Vagina (tissue), 2 donors: Measurements from ENCODE around the gene NUP153. TPM values are rescaled to one million over a fixed set of nuclear protein-coding genes. Genes with fewer than 3 reads are reported as not detected.

Experiments
- DNase-seq, 2 donors: peaks; one replicate each; pipeline ENCODE4 v3.0.0-alpha.2; 2017; ENCODE audit errors: extremely low spot score in 2 of 2
- H3K27ac ChIP-seq: fragments of 200-600 bp; sonication (generic); one replicate; pipeline ENCODE4 v1.5.1; 2019
- H3K27me3 ChIP-seq: fragments of 200-600 bp; sonication (generic); one replicate; pipeline ENCODE4 v1.5.1; 2019
- H3K36me3 ChIP-seq, 2 donors: fragments of 200-600 bp; sonication (generic); one replicate each; pipeline ENCODE4 v1.5.1; 2017 to 2019
- H3K4me1 ChIP-seq: fragments of 200-600 bp; sonication (generic); one replicate; pipeline ENCODE4 v1.5.1; 2019
- H3K4me3 ChIP-seq, 2 donors: fragments of 200-600 bp; sonication (generic); 1 replicate in 1 of 2; 2 replicates in 1 of 2; pipeline ENCODE4 v1.5.1; 2016 to 2019
- H3K9me3 ChIP-seq: fragments of 200-600 bp; sonication (generic); one replicate; pipeline ENCODE4 v1.5.1; 2019
- POLR2A ChIP-seq, 2 donors: fragments of 450-650 bp; IDR thresholded peaks; one replicate each; pipeline ENCODE4 v1.6.1; 2017; ENCODE audit warnings: antibody characterized with exemption in 2 of 2, mild to moderate bottlenecking in 2 of 2, moderate library complexity in 2 of 2
- POLR2AphosphoS5 ChIP-seq, 2 donors: sonication (generic); formaldehyde crosslinking; IDR thresholded peaks; one replicate each; pipeline ENCODE4 v1.9.0; 2017; ENCODE audit warnings: antibody characterized with exemption in 2 of 2, mild to moderate bottlenecking in 2 of 2, low read depth in 1 of 2; ENCODE audit not compliant: insufficient read depth in 1 of 2
- intact Hi-C: fragments of 100-400 bp; cut with DNase I; formaldehyde crosslinking; loops from one replicate; pipeline ENCODE4 v1.15.1; 2023
- total RNA-seq: library from RNA; depleted of rRNA; stranded (reverse); fragments of >200 nt; gene quantifications from one replicate; pipeline ENCODE4 v1.2.3, GENCODE V29; 2016
- TF ChIP-seq, protein P1 (sequence below), 3 experiments: fragments of 450-650 bp in 2 of 3; fragments of 200-600 bp in 1 of 3; sonication (generic) in 1 of 3; IDR thresholded peaks; one replicate each; pipeline ENCODE4 v1.5.1; 2017 to 2019; ENCODE audit warnings: antibody characterized with exemption in 3 of 3, mild to moderate bottlenecking in 2 of 3, moderate library complexity in 2 of 3

NUP153 gene
- total RNA-seq, 1 donor from 2014 or later: 44.0 TPM

DNA sequence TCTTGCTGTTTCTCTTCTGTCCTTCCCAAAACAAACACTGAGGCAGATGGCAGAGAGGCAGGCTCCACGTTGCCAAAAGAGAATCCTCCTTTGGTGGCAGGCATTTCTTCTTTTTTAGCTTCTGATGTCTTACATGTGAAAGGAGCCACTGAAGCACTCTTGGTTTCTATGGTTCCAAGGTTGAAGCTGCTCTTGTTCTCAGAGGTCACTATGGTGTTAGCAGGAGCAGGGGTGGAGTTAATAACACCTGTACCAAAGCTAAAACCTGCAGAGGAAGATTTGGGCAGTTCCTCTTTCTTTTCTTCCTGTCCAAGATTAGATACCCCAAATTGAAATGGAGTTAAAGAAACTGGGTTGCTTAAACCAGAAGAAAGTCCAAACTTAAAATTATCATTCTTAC lies 77.9 kb downstream of the NUP153 start:
- no peaks in the 10 kb centered on the region for H3K4me1 ChIP-seq
- no peaks in the 10 kb centered on the region for H3K27me3 ChIP-seq
- no peak overlapping the region for H3K4me3 ChIP-seq
- DNase-seq: no peak
- H3K9me3 ChIP-seq: no peaks in the 10 kb centered on the region
- intact Hi-C loops: no loop called here
- TF ChIP-seq POLR2A (IDR thresholded peaks at IDR 0.05) (no peak), POLR2AphosphoS5 (IDR thresholded peaks at IDR 0.05; ENCODE audit: insufficient read depth in 1 of 2, low read depth in 1 of 2) (no peak)
- TF ChIP-seq, protein P1, sequence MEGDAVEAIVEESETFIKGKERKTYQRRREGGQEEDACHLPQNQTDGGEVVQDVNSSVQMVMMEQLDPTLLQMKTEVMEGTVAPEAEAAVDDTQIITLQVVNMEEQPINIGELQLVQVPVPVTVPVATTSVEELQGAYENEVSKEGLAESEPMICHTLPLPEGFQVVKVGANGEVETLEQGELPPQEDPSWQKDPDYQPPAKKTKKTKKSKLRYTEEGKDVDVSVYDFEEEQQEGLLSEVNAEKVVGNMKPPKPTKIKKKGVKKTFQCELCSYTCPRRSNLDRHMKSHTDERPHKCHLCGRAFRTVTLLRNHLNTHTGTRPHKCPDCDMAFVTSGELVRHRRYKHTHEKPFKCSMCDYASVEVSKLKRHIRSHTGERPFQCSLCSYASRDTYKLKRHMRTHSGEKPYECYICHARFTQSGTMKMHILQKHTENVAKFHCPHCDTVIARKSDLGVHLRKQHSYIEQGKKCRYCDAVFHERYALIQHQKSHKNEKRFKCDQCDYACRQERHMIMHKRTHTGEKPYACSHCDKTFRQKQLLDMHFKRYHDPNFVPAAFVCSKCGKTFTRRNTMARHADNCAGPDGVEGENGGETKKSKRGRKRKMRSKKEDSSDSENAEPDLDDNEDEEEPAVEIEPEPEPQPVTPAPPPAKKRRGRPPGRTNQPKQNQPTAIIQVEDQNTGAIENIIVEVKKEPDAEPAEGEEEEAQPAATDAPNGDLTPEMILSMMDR (IDR thresholded peaks at IDR 0.05): no peak
- H3K36me3 ChIP-seq: peaks cover 0 to 57% of the 10 kb centered on the region in 2 donors
- no peak overlapping the region for H3K27ac ChIP-seq

DNA sequence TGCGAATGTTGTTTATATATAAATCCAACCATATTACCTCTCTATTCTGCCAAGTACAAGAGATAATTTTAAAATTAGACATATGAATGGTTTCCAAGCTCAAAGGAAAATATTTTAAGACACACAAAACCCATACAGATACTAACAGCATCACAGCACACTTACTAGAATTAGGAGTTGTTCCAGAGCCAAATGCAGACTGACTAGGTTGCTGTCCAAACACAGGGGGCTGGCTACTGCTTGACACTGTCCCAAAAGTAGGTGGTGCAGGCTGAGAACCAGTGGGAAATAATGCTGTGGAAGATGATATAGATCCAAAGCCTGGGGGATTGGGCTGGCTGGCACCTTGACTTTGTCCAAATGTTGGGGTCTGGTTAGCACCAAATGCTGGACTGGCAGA lies 82.3 kb downstream of the NUP153 start:
- Histone ChIP-seq H3K9me3 (no peaks in the 10 kb centered on the region), H3K27ac (no peak overlapping the region), H3K27me3 (no peaks in the 10 kb centered on the region), H3K4me3 (no peak overlapping the region), H3K4me1 (no peaks in the 10 kb centered on the region), H3K36me3 (peaks cover 0 to 50% of the 10 kb centered on the region in 2 donors)
- no peak for DNase-seq
- intact Hi-C loops: no loop called here
- TF ChIP-seq POLR2A (IDR thresholded peaks at IDR 0.05) (no peak), POLR2AphosphoS5 (IDR thresholded peaks at IDR 0.05; ENCODE audit: insufficient read depth in 1 of 2, low read depth in 1 of 2) (no peak)
- TF ChIP-seq, protein P1 (IDR thresholded peaks at IDR 0.05): no peak

DNA sequence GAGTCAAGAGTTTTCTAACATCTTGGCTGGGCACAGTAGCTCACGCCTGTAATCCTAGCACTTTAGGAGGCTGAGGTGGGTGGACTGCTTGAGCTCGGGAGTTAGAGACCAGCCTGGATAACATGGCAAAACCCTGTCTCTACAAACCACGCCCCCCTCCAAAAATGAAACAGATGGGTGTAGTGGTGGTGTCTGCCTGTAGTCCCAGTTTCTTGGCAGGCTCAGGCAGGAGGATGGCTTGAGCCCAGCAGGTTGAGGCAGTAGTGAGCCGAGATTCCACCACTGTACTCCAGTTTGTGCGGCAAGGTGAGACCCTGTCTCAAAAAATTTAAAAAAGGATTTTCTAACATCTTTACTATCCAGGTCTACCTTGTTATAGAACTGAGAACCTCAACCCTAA lies 84.6 kb downstream of the NUP153 start:
- peaks cover 0 to 28% of the 10 kb centered on the region in 2 donors for H3K36me3 ChIP-seq

DNA sequence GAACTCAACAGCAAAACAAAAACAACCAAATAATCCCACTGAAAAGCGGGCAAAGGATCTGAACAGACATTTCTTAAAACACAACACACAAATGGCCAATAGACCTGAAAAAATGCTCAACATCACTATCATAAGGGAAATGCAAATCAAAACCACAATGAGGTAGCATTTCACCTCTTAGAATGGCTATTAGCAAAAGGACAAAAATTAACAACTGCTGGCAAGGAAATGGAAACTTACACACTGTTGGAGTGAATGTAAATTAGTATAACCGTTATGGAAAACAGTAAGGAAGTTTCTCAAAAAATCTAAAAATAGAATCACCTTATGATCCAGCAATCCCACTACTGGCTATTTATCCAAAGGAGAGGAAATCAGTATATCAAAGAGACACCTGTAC lies 85.7 kb downstream of the NUP153 start:
- H3K36me3 ChIP-seq: peaks cover 0 to 32% of the 10 kb centered on the region in 2 donors
- no peaks in the 10 kb centered on the region for H3K27me3 ChIP-seq
- TF ChIP-seq POLR2AphosphoS5 (IDR thresholded peaks at IDR 0.05; ENCODE audit: insufficient read depth in 1 of 2, low read depth in 1 of 2) (no peak), POLR2A (IDR thresholded peaks at IDR 0.05) (no peak)
- TF ChIP-seq, protein P1 (IDR thresholded peaks at IDR 0.05): no peak
- H3K27ac ChIP-seq: no peak overlapping the region
- no peaks in the 10 kb centered on the region for H3K4me1 ChIP-seq
- no peak for DNase-seq
- no peak overlapping the region for H3K4me3 ChIP-seq
- no peaks in the 10 kb centered on the region for H3K9me3 ChIP-seq
- intact Hi-C loops: no loop called here

More for the DNA sequence above, 84.6 kb downstream of the NUP153 start:
- H3K4me3 ChIP-seq: no peak overlapping the region
- TF ChIP-seq POLR2A (IDR thresholded peaks at IDR 0.05) (no peak), POLR2AphosphoS5 (IDR thresholded peaks at IDR 0.05; ENCODE audit: insufficient read depth in 1 of 2, low read depth in 1 of 2) (no peak)
- TF ChIP-seq, protein P1 (IDR thresholded peaks at IDR 0.05): no peak
- H3K27me3 ChIP-seq: no peaks in the 10 kb centered on the region
- no peak overlapping the region for H3K27ac ChIP-seq
- H3K9me3 ChIP-seq: no peaks in the 10 kb centered on the region
- no peaks in the 10 kb centered on the region for H3K4me1 ChIP-seq
- intact Hi-C loops: no loop called here
- DNase-seq: no peak

DNA sequence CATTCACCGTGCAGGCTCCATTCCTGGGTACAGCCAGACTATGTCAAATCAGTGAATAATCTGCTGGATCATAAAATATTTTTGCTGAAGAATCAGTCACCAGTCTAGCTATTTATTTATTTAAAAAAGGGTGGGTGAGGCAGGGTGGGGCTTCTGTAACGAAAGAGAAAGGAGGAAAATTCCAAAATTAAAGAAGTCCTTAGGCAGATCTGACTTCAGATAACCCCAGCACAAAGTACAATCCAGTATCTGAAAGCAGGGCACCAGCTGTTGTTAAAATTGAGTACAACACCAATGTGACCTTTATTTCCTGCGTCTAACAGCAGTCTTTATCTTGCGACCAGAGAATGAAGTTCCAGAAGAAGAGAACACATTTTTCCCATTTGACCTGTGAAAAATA lies 90.9 kb downstream of the NUP153 start:
- peaks cover 0 to 16% of the 10 kb centered on the region in 2 donors for H3K36me3 ChIP-seq
- TF ChIP-seq, protein P1 (IDR thresholded peaks at IDR 0.05): no peak
- TF ChIP-seq POLR2AphosphoS5 (IDR thresholded peaks at IDR 0.05; ENCODE audit: insufficient read depth in 1 of 2, low read depth in 1 of 2) (no peak), POLR2A (IDR thresholded peaks at IDR 0.05) (no peak)
- intact Hi-C loops: no loop called here

More for the DNA sequence above, 90.9 kb downstream of the NUP153 start:
- Histone ChIP-seq H3K4me3 (no peak overlapping the region), H3K27me3 (no peaks in the 10 kb centered on the region), H3K27ac (no peak overlapping the region), H3K4me1 (no peaks in the 10 kb centered on the region), H3K9me3 (no peaks in the 10 kb centered on the region)
- no peak for DNase-seq
